C4-2B (cell line): ENCODE results near the gene LAMTOR4.

Experiments
- CTCF ChIP-seq: fragments of 450-650 bp; conservative IDR thresholded peaks from 2 replicates; pipeline ENCODE4 v1.5.1; 2017; ENCODE audit warnings: mild to moderate bottlenecking
- ZFX ChIP-seq: fragments of 450-650 bp; IDR thresholded peaks from 2 replicates; pipeline ENCODE4 v1.6.1; 2017

- no peak for TF ChIP-seq CTCF
- no peak for TF ChIP-seq ZFX
Measured at GRCh38 chr7:100195222-100195621, 46.5 kb downstream of the LAMTOR4 start.
